Measurements from ENCODE around the gene AGAP1. TPM values are rescaled to one million over a fixed set of nuclear protein-coding genes. Genes with fewer than 3 reads are reported as not detected.

The AGAP1 gene
- total RNA-seq, 1 donor from 2014 or later: 20.4 TPM

GRCh38 chr2:235866373-235866772, 372.5 kb downstream of the AGAP1 start:
- no peak for DNase-seq (ENCODE audit: low spot score)
- Mint-ChIP-seq H3K27ac (no peak overlapping the region), H3K4me3 (no peak overlapping the region), H3K9me3 (peaks cover 24% of the 10 kb centered on the region), H3K36me3 (peaks cover 49% of the 10 kb centered on the region), H3K27me3 (ENCODE audit: insufficient read depth, low read depth) (no peaks in the 10 kb centered on the region), H3K4me1 (peaks cover 21% of the 10 kb centered on the region)
- H3K9me3 ChIP-seq (ENCODE audit: low read depth): no peaks in the 10 kb centered on the region
- no peaks in the 10 kb centered on the region for H3K36me3 ChIP-seq
- H3K4me3 ChIP-seq: no peak overlapping the region
- H3K27ac ChIP-seq: no peak overlapping the region
- peaks cover 5% of the 10 kb centered on the region for H3F3A ChIP-seq (ENCODE audit: low read depth)
- H3K27me3 ChIP-seq: no peaks in the 10 kb centered on the region
- no peak overlapping the region for H2AFZ ChIP-seq (replicated peaks)
- no peak overlapping the region for H3K4me2 ChIP-seq
- no peak overlapping the region for H3K9ac ChIP-seq
- peaks cover 20% of the 10 kb centered on the region for H3K4me1 ChIP-seq
- peaks cover 21% of the 10 kb centered on the region for H4K20me1 ChIP-seq (ENCODE audit: low read depth)
- no peak for TF ChIP-seq EZH2 (IDR thresholded peaks at IDR 0.05)
- no peak for TF ChIP-seq EZH2phosphoT487 (IDR thresholded peaks at IDR 0.05)
- TF ChIP-seq CTCF (IDR thresholded peaks at IDR 0.05): no peak
- H3K79me2 ChIP-seq (ENCODE audit: low read depth): no peaks in the 10 kb centered on the region

- Histone ChIP-seq H3K4me3 (no peak overlapping the region), H3K27ac (no peak overlapping the region), H3K9me3 (ENCODE audit: low read depth) (no peaks in the 10 kb centered on the region), H3K36me3 (no peaks in the 10 kb centered on the region), H3K9ac (no peak overlapping the region), H3K4me2 (no peak overlapping the region), H3F3A (ENCODE audit: low read depth) (peaks cover 5% of the 10 kb centered on the region), H3K4me1 (peaks cover 20% of the 10 kb centered on the region), H3K79me2 (ENCODE audit: low read depth) (no peaks in the 10 kb centered on the region), H3K27me3 (no peaks in the 10 kb centered on the region), H4K20me1 (ENCODE audit: low read depth) (peaks cover 21% of the 10 kb centered on the region), H2AFZ (replicated peaks) (no peak overlapping the region)
- Mint-ChIP-seq H3K27me3 (ENCODE audit: insufficient read depth, low read depth) (no peaks in the 10 kb centered on the region), H3K36me3 (peaks cover 39% of the 10 kb centered on the region), H3K4me3 (no peak overlapping the region), H3K9me3 (peaks cover 26% of the 10 kb centered on the region), H3K27ac (no peak overlapping the region), H3K4me1 (peaks cover 19% of the 10 kb centered on the region)
- TF ChIP-seq EZH2phosphoT487 (IDR thresholded peaks at IDR 0.05): no peak
- TF ChIP-seq CTCF (IDR thresholded peaks at IDR 0.05): no peak
- TF ChIP-seq EZH2 (IDR thresholded peaks at IDR 0.05): no peak
- DNase-seq (ENCODE audit: low spot score): peak; percentile 20
These were observed 374.4 kb downstream of the AGAP1 start for GRCh38 chr2:235868224-235868623.

GRCh38 chr2:235868645-235869044, 374.8 kb downstream of the AGAP1 start:
- H3K4me3 Mint-ChIP-seq: no peak overlapping the region
- H3K9me3 Mint-ChIP-seq: peaks cover 26% of the 10 kb centered on the region
- no peak overlapping the region for H3K4me3 ChIP-seq

More at GRCh38 chr2:235868645-235869044, 374.8 kb downstream of the AGAP1 start:
- Histone ChIP-seq H4K20me1 (ENCODE audit: low read depth) (peaks cover 21% of the 10 kb centered on the region), H3K36me3 (no peaks in the 10 kb centered on the region), H3K27me3 (no peaks in the 10 kb centered on the region), H2AFZ (replicated peaks) (no peak overlapping the region), H3K27ac (no peak overlapping the region), H3F3A (ENCODE audit: low read depth) (peaks cover 5% of the 10 kb centered on the region), H3K4me2 (no peak overlapping the region), H3K4me1 (peaks cover 20% of the 10 kb centered on the region), H3K79me2 (ENCODE audit: low read depth) (no peaks in the 10 kb centered on the region), H3K9ac (no peak overlapping the region), H3K9me3 (ENCODE audit: low read depth) (no peaks in the 10 kb centered on the region)
- no peak for DNase-seq (ENCODE audit: low spot score)
- TF ChIP-seq CTCF (IDR thresholded peaks at IDR 0.05) (no peak), EZH2 (IDR thresholded peaks at IDR 0.05) (no peak), EZH2phosphoT487 (IDR thresholded peaks at IDR 0.05) (no peak)
- Mint-ChIP-seq H3K27ac (no peak overlapping the region), H3K36me3 (peaks cover 39% of the 10 kb centered on the region), H3K4me1 (peaks cover 19% of the 10 kb centered on the region), H3K27me3 (ENCODE audit: insufficient read depth, low read depth) (no peaks in the 10 kb centered on the region)

All from neural progenitor cell (in vitro differentiated cells).